Measurements from ENCODE around the gene SIAE. TPM values are rescaled to one million over a fixed set of nuclear protein-coding genes. Genes with fewer than 3 reads are reported as not detected.

The SIAE gene
- total RNA-seq, 1 donor from 2014 or later = 8.2 TPM

DNA sequence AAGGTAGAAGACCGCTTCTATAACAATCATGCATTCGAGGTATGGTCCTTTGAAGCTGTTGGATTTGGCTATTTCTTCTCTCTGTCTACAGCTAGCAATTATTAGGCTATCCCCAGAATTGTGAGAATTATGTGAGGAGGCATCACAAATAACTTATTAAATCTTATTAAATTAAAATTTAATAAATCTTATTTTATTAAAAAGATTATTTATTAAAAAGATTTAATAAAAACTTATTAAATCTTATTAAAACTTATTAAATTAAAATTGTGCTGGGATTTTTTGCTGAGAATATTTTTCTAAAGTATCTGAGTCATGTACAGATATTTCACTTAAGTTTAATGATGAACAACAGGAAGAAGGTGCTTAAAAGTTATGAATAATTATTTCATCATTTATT is 7.9 kb upstream of the SIAE start:
- TF ChIP-seq, protein P1, sequence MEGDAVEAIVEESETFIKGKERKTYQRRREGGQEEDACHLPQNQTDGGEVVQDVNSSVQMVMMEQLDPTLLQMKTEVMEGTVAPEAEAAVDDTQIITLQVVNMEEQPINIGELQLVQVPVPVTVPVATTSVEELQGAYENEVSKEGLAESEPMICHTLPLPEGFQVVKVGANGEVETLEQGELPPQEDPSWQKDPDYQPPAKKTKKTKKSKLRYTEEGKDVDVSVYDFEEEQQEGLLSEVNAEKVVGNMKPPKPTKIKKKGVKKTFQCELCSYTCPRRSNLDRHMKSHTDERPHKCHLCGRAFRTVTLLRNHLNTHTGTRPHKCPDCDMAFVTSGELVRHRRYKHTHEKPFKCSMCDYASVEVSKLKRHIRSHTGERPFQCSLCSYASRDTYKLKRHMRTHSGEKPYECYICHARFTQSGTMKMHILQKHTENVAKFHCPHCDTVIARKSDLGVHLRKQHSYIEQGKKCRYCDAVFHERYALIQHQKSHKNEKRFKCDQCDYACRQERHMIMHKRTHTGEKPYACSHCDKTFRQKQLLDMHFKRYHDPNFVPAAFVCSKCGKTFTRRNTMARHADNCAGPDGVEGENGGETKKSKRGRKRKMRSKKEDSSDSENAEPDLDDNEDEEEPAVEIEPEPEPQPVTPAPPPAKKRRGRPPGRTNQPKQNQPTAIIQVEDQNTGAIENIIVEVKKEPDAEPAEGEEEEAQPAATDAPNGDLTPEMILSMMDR (conservative IDR thresholded peaks at IDR 0.05; ENCODE audit: low read depth, low read length) = no peak
- no peak for DNase-seq (ENCODE audit: low read depth)
- no peak overlapping the region for H3K4me3 ChIP-seq (ENCODE audit: low read depth, low read length)

DNA sequence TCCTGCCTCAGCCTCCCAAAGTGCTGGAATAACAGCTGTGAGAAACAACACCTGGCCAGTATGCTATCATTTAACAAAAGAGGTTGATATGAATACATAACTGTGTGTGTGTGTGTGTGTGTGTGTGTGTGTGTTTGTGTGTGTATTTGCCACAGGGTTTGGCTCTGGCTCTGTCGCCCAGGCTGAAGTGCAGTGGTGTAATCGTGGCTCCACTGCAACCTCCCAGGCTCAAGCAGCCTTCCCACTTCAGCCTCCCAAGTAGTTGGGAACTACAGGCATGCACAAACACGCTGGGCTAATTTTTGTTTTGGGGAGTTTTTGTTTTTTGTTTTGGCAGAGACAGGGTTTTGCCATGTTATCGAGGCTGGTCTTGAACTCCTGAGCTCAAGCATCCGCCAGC is 4.9 kb upstream of the SIAE start:
- TF ChIP-seq, protein P1 (conservative IDR thresholded peaks at IDR 0.05; ENCODE audit: low read depth, low read length) = no peak
- no peak overlapping the region for H3K4me3 ChIP-seq (ENCODE audit: low read depth, low read length)
- no peak for DNase-seq (ENCODE audit: low read depth)

DNA sequence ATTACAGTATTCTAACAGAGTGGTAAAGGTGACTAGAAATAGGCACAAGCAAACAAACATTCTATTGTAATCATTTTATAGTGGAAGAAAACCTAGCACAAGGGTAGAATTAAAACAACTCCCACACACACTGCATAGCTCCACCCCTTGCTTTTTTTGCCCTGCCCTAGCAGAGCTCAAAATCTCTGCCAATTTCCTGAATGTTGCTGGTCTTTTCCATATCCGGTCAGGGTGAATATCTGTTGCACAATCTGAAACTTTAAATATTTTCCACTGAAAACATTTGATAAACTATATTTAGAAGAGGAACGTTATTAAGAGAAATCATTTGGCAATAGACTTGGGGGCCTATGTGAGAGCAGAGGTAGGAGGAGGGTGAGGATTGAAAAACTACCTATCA is 2.8 kb upstream of the SIAE start:
- no peak for DNase-seq (ENCODE audit: low read depth)
- H3K4me3 ChIP-seq (ENCODE audit: low read depth, low read length) = no peak overlapping the region
- TF ChIP-seq, protein P1 (conservative IDR thresholded peaks at IDR 0.05; ENCODE audit: low read depth, low read length) = no peak

DNA sequence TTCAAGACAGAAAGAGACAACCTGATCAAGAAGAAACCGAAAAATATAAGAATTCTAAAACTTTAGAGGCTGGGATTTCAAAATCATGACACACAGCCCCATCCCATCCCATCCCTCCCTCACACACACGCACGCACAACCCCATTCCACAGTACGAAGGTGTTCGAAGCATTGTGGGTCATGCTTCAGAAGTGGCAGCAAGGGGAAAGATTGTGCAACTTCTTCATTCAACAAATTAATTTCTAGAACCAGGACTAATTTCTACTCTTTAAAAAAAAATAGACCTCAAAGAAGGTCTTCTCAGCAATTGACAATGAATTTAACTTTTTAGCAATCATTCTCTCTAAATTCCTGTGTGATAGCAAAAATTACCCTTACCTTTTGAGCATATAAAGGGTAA is 1.0 kb upstream of the SIAE start:
- no peak for DNase-seq (ENCODE audit: low read depth)
- TF ChIP-seq, protein P1 (conservative IDR thresholded peaks at IDR 0.05; ENCODE audit: low read depth, low read length) = no peak
- H3K4me3 ChIP-seq (ENCODE audit: low read depth, low read length) = peak overlapping the region; percentile 85

DNA sequence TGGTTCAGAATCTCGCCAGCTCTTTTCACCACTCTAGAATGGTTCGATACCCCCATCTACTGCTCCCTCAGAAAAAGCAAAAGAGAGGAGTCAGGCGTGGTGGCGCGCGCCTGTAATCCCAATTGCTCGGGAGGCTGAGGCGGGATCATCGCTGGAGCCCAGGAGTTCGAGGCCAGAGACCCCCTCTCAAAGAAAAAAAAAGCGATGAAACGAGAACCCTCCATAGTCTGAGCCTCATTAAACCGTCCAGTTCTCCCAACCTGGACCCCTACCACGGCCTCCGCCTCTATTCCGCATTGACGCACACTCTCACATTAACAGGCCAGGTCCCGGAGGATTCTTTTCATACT is 604 bp upstream of the SIAE start:
- TF ChIP-seq, protein P1 (conservative IDR thresholded peaks at IDR 0.05; ENCODE audit: low read depth, low read length) = no peak
- no peak for DNase-seq (ENCODE audit: low read depth)
- peak overlapping the region; percentile 85 for H3K4me3 ChIP-seq (ENCODE audit: low read depth, low read length)

DNA sequence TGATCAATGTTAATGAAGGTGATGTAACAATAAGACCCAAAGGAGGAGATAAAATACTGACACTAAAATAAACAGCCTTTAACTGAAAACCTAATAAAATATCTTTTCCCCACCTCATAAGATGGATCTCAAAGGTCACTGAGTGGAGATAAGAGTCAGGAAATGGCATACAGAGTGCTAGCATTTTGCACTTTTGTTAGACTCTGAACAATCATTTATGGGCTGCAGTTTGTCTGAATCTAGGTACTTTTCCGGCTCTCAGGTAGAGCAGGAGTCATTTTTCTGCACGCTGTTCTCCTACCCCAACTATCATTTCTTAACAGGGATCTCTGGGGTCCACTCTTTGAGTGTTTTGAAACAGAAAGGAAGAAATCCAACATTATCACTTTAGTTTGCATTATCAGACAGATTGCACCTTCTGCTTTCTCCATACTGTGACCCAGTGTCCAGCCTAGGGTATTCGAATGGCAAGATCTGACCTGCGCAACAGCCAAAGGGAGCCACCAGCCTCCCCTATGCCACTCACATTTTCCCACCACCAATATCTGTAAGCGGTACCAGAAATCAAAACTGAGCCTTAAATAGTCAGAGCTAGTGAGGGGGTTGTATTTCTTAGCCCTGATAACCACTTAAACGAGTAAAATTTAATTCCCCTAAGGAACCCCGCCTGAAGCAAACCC is 863 bp downstream of the SIAE start:
- TF ChIP-seq, protein P1 (conservative IDR thresholded peaks at IDR 0.05; ENCODE audit: low read depth, low read length) = no peak
- peak overlapping the region; percentile 85 for H3K4me3 ChIP-seq (ENCODE audit: low read depth, low read length)
- no peak for DNase-seq (ENCODE audit: low read depth)

DNA sequence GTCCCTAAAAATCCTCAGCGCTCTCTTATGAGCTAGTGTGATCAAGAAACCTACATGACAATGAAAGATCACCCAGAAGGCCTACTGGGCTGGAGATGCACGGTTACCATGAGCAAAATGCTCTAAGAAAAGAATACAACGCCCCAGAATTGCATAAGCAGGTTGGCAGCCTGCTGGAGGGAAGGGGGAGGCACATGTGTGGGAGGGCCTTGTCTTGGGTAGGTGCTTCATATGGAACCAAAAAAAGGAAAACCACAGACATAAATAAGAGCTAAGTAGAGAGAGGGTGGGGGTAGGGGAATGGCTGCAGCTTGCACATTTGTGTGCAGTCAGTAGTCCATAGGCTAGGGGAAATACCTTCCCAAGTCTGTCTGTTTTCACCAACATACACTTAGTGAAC is 2.8 kb downstream of the SIAE start:
- H3K4me3 ChIP-seq (ENCODE audit: low read depth, low read length) = no peak overlapping the region
- no peak for DNase-seq (ENCODE audit: low read depth)
- TF ChIP-seq, protein P1 (conservative IDR thresholded peaks at IDR 0.05; ENCODE audit: low read depth, low read length) = no peak

Data from epithelial cell of proximal tubule (primary cell).